ENCODE results near the gene SLC25A51. TPM values are rescaled to one million over a fixed set of nuclear protein-coding genes. Genes with fewer than 3 reads are reported as not detected.

SLC25A51 gene
- total RNA-seq, 1 donor from 2014 or later = 26.6 TPM

DNA sequence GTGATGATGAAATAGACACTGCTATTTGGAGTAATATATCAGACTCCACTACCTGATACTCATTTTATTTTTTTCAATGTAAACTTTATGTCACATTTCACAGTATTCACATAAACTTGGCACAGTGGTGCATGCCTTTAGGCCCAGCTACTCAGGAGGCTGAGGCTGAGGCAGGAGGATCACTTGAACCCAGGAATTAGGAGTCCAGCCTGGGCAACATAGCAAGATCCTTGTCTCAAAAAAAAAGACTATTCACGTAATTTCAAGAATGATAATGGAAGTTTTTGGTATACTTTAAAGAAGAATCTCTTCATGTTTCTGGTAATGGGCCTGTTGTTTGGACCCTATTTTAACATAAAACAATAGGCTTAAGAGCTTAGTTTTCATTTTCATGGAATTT, 47.4 kb downstream of the SLC25A51 start:
- H3K9ac ChIP-seq (ENCODE audit: low read depth in 1 of 3, low read length in 3 of 3) = no peak overlapping the region
- no peaks in the 10 kb centered on the region for H3K27me3 ChIP-seq (ENCODE audit: control insufficient read depth in 3 of 3, insufficient read depth in 3 of 3, low read length in 3 of 3)
- no peaks in the 10 kb centered on the region for H3K9me3 ChIP-seq (ENCODE audit: control insufficient read depth in 3 of 3, low read length in 3 of 3)
- no peak overlapping the region for H3K27ac ChIP-seq (ENCODE audit: low read depth, low read length)
- H3K4me3 ChIP-seq (ENCODE audit: low read length in 3 of 3) = no peak overlapping the region
- no peaks in the 10 kb centered on the region for H3K4me1 ChIP-seq (ENCODE audit: control insufficient read depth in 3 of 3, insufficient read depth in 3 of 3, low read length in 3 of 3)
- peaks cover 12 to 23% (median 16%) of the 10 kb centered on the region in 3 donors for H3K36me3 ChIP-seq (ENCODE audit: control insufficient read depth in 3 of 3, insufficient read depth in 3 of 3, low read length in 3 of 3)

DNA sequence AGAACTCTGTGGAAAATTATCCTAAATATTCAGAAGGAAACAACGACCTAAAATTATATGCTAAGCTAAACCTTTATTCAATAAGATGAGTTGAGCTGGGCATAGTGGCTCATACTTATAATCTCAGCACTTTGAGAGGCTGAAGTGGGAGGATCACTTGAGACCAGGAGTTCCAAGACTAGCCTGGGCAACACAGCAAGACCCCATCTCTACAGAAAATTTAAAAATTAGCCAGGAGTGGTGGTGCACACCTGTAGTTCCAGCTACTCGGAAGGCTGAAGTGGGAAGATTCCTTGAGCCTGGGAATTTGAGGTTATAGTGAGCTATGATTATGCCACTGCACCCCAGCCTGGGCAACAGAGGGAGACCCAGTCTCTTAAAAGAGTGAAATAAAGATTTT, 51.7 kb downstream of the SLC25A51 start:
- H3K27ac ChIP-seq (ENCODE audit: low read depth, low read length) = no peak overlapping the region
- no peaks in the 10 kb centered on the region for H3K4me1 ChIP-seq (ENCODE audit: control insufficient read depth in 3 of 3, insufficient read depth in 3 of 3, low read length in 3 of 3)
- no peak overlapping the region for H3K9ac ChIP-seq (ENCODE audit: low read depth in 1 of 3, low read length in 3 of 3)
- no peaks in the 10 kb centered on the region for H3K9me3 ChIP-seq (ENCODE audit: control insufficient read depth in 3 of 3, low read length in 3 of 3)
- H3K27me3 ChIP-seq (ENCODE audit: control insufficient read depth in 3 of 3, insufficient read depth in 3 of 3, low read length in 3 of 3) = no peaks in the 10 kb centered on the region
- H3K4me3 ChIP-seq (ENCODE audit: low read length in 3 of 3) = no peak overlapping the region
- peaks cover 0 to 2% (median 0%) of the 10 kb centered on the region in 3 donors for H3K36me3 ChIP-seq (ENCODE audit: control insufficient read depth in 3 of 3, insufficient read depth in 3 of 3, low read length in 3 of 3)

DNA sequence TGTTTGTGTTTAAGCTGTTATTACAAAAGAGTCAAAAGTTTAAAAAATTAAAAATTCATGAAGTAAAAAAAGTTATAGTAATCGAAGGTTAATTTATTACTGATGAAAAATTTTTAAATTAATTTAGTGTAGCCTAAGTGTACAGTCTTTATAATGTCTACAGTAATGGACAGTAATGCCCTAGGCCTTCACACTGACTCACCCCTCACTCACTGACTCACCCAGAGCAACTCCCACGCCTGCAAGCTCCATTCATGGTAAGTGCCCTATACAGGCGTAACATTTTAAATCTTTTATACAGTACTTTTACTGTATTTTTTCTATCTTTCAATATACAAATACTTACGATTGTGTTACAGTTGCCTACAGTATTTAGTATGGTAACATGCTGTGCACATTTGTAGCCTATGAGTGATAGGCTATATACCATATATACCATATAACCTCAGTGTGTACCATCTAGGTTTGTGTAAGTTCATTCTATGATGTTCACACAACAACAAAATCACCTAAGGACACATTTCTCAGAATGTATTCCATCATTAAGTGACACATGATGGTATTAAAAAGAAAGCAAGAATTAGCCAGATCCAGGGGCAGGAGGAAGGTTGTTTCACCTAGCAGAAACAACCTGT, 63.2 kb downstream of the SLC25A51 start:
- Histone ChIP-seq H3K36me3 (ENCODE audit: control insufficient read depth in 3 of 3, insufficient read depth in 3 of 3, low read length in 3 of 3) (peaks cover 0 to 6% (median 5%) of the 10 kb centered on the region in 3 donors), H3K4me1 (ENCODE audit: control insufficient read depth in 3 of 3, insufficient read depth in 3 of 3, low read length in 3 of 3) (no peaks in the 10 kb centered on the region), H3K9me3 (ENCODE audit: control insufficient read depth in 3 of 3, low read length in 3 of 3) (no peaks in the 10 kb centered on the region), H3K9ac (ENCODE audit: low read depth in 1 of 3, low read length in 3 of 3) (no peak overlapping the region), H3K27ac (ENCODE audit: low read depth, low read length) (no peak overlapping the region), H3K4me3 (ENCODE audit: low read length in 3 of 3) (no peak overlapping the region), H3K27me3 (ENCODE audit: control insufficient read depth in 3 of 3, insufficient read depth in 3 of 3, low read length in 3 of 3) (no peaks in the 10 kb centered on the region)

DNA sequence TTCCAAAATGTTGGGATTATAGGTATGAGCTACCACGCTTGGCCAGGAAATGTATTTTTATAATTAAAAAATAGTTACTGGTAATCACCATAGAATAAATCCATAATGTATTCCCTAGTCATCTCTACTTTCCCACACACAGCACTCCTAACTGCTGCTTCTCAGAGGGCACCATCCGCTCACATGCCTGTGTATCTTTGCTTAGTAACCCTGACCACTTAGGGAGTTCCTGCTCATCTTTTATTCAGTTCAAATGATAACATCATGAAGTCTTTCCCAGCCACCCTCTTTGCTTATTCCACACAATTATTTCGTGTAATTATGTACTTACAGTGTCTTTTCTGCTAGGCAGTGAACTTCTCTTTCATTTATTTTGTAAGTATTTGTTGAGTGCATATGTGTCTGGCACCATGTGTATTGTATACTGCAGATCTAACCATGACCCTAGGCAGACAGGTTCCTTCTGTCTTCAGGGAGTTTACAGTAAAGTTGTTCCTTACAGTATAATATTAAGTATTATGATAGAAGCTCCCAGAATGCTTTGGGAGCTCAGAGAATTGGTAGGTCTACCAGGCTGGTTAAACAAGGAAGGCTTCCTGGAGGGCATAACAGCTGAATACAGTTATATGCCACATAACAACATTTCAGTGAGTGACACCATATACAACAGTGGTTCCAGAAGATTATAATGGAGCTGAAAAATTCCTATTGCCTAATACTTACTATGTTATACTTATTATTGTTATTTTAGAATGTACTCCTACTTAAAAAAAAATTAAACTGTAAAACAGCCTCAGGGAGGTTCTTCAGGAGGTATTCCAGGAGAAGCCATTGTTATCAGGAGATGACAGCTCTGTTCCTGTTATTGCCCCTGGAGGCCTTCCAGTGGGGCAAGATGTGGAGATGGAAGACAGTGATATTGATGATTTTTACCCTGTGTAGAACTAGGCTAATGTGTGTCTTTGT, 64.1 kb downstream of the SLC25A51 start:
- Histone ChIP-seq H3K27ac (ENCODE audit: low read depth, low read length) (no peak overlapping the region), H3K36me3 (ENCODE audit: control insufficient read depth in 3 of 3, insufficient read depth in 3 of 3, low read length in 3 of 3) (peaks cover 0 to 6% (median 5%) of the 10 kb centered on the region in 3 donors), H3K4me1 (ENCODE audit: control insufficient read depth in 3 of 3, insufficient read depth in 3 of 3, low read length in 3 of 3) (no peaks in the 10 kb centered on the region), H3K27me3 (ENCODE audit: control insufficient read depth in 3 of 3, insufficient read depth in 3 of 3, low read length in 3 of 3) (no peaks in the 10 kb centered on the region), H3K9ac (ENCODE audit: low read depth in 1 of 3, low read length in 3 of 3) (no peak overlapping the region), H3K9me3 (ENCODE audit: control insufficient read depth in 3 of 3, low read length in 3 of 3) (no peaks in the 10 kb centered on the region), H3K4me3 (ENCODE audit: low read length in 3 of 3) (no peak overlapping the region)

Small RNA genes within 50 kb of the gene (small RNA-seq; reads per million reads assigned to genes)
- not detected for gene RNU7-124P

Other genes with a start within 250 kb of the SLC25A51 start
- 2.1 TPM for gene TRMT10B, start 150.3 kb downstream of the SLC25A51 start, total RNA-seq
- 26.1 TPM for gene EXOSC3, start 119.1 kb downstream of the SLC25A51 start, total RNA-seq
- 13.6 TPM for gene DCAF10, start 103.3 kb downstream of the SLC25A51 start, total RNA-seq
- gene SHB, start 165.1 kb upstream of the SLC25A51 start, total RNA-seq = 3.1 TPM